ENCODE data around the gene TTLL11.
"Not testable (repeated sequence)": the region's sequence is repeated elsewhere in the genome, so short reads cannot be mapped to it uniquely, and the experiment has no call there.

Gene TTLL11

GRCh38 chr9:122125509-122126330, 32.6 kb upstream of the TTLL11 start:
- DNase-seq, result no peak

- DNase-seq, result peak; percentile 64
These were observed 32.0 kb upstream of the TTLL11 start for GRCh38 chr9:122125158-122125508.

GRCh38 chr9:122124528-122124927, 31.4 kb upstream of the TTLL11 start:
- no peak for DNase-seq

GRCh38 chr9:122124048-122124447, 30.9 kb upstream of the TTLL11 start:
- DNase-seq, result no peak

- DNase-seq, result peak; percentile 50
These were observed 30.0 kb upstream of the TTLL11 start for GRCh38 chr9:122122903-122123632.

- DNase-seq, result no peak
These were observed 29.4 kb upstream of the TTLL11 start for GRCh38 chr9:122122468-122122867.

GRCh38 chr9:122121931-122122330, 28.8 kb upstream of the TTLL11 start:
- no peak for DNase-seq

GRCh38 chr9:122121391-122121790, 28.3 kb upstream of the TTLL11 start:
- no peak for DNase-seq

GRCh38 chr9:122120316-122121071, 27.4 kb upstream of the TTLL11 start:
- no peak for DNase-seq

GRCh38 chr9:122119721-122120120, 26.6 kb upstream of the TTLL11 start:
- DNase-seq, result no peak

- DNase-seq, result no peak
These were observed 26.0 kb upstream of the TTLL11 start for GRCh38 chr9:122119166-122119521.

GRCh38 chr9:122118343-122119165, 25.4 kb upstream of the TTLL11 start:
- no peak for DNase-seq

- DNase-seq, result not testable (repeated sequence)
These were observed 24.1 kb upstream of the TTLL11 start for GRCh38 chr9:122117241-122117640.

- no peak for DNase-seq
These were observed 23.5 kb upstream of the TTLL11 start for GRCh38 chr9:122116448-122117173.

GRCh38 chr9:122116040-122116439, 22.9 kb upstream of the TTLL11 start:
- DNase-seq, result no peak

GRCh38 chr9:122115176-122116035, 22.3 kb upstream of the TTLL11 start:
- no peak for DNase-seq

GRCh38 chr9:122113574-122113973, 20.5 kb upstream of the TTLL11 start:
- DNase-seq, result no peak

GRCh38 chr9:122112238-122112637, 19.1 kb upstream of the TTLL11 start:
- DNase-seq, result no peak

- DNase-seq, result no peak
These were observed 18.4 kb upstream of the TTLL11 start for GRCh38 chr9:122111413-122112085.

GRCh38 chr9:122110100-122110833, 17.2 kb upstream of the TTLL11 start:
- no peak for DNase-seq
